ENCODE data around the gene KRTAP4-2. TPM values are rescaled to one million over a fixed set of nuclear protein-coding genes. Genes with fewer than 3 reads are reported as not detected.
"Not testable (repeated sequence)": the region's sequence is repeated elsewhere in the genome, so short reads cannot be mapped to it uniquely, and the experiment has no call there.

Gene KRTAP4-2
- total RNA-seq, 1 donor from 2014 or later, result not detected

GRCh38 chr17:41171886-41172285 is 6.1 kb downstream of the KRTAP4-2 start:
- intact Hi-C loops (cut with DNase I), result no loop called here
- TF ChIP-seq CTCF (IDR thresholded peaks at IDR 0.05), result no peak
- no peaks in the 10 kb centered on the region for H3K4me1 ChIP-seq
- H3K27me3 ChIP-seq (ENCODE audit: low read depth), result no peaks in the 10 kb centered on the region
- no peak overlapping the region for H3K27ac ChIP-seq
- H3K36me3 ChIP-seq, result no peaks in the 10 kb centered on the region
- ATAC-seq (no peak), DNase-seq (no peak)
- no peaks in the 10 kb centered on the region for H3K9me3 ChIP-seq
- no peak overlapping the region for H3K4me3 ChIP-seq

GRCh38 chr17:41168121-41168520 is 9.9 kb downstream of the KRTAP4-2 start, which contains the start of gene KRTAP4-3:
Gene KRTAP4-3, minus strand, starts transcription at chr17:41168221. Its CDS starts 49 bp downstream, at chr17:41168172.
- DNase-seq (no peak), ATAC-seq (no peak)
- H3K4me1 ChIP-seq, result no peaks in the 10 kb centered on the region
- TF ChIP-seq CTCF (IDR thresholded peaks at IDR 0.05), result no peak
- H3K36me3 ChIP-seq, result no peaks in the 10 kb centered on the region
- peaks cover 3% of the 10 kb centered on the region for H3K27me3 ChIP-seq (ENCODE audit: low read depth)
- no peak within 1 kb of the TSS for H3K27ac ChIP-seq
- no peak within 1 kb of the TSS for H3K4me3 ChIP-seq
- intact Hi-C loops (cut with DNase I), result no loop called here
- no peaks in the 10 kb centered on the region for H3K9me3 ChIP-seq

GRCh38 chr17:41167561-41167960 is 10.5 kb downstream of the KRTAP4-2 start:
- no peak for ATAC-seq
- no peak for TF ChIP-seq CTCF (IDR thresholded peaks at IDR 0.05)

GRCh38 chr17:41163828-41164227 is 14.2 kb downstream of the KRTAP4-2 start:
- ATAC-seq (no peak), DNase-seq (no peak)
- no peak overlapping the region for H3K4me3 ChIP-seq
- no peak for TF ChIP-seq CTCF (IDR thresholded peaks at IDR 0.05)
- no peaks in the 10 kb centered on the region for H3K4me1 ChIP-seq
- H3K9me3 ChIP-seq, result no peaks in the 10 kb centered on the region
- peaks cover 3% of the 10 kb centered on the region for H3K27me3 ChIP-seq (ENCODE audit: low read depth)
- no peaks in the 10 kb centered on the region for H3K36me3 ChIP-seq
- no peak overlapping the region for H3K27ac ChIP-seq
- intact Hi-C loops (cut with DNase I), result no loop called here

More at GRCh38 chr17:41167561-41167960, 10.5 kb downstream of the KRTAP4-2 start:
- intact Hi-C loops (cut with DNase I), result no loop called here
- DNase-seq, result no peak
- Histone ChIP-seq H3K27ac (no peak overlapping the region), H3K9me3 (no peaks in the 10 kb centered on the region), H3K4me3 (no peak overlapping the region), H3K36me3 (no peaks in the 10 kb centered on the region), H3K4me1 (no peaks in the 10 kb centered on the region), H3K27me3 (ENCODE audit: low read depth) (peaks cover 3% of the 10 kb centered on the region)

- TF ChIP-seq CTCF (IDR thresholded peaks at IDR 0.05), result no peak
- intact Hi-C loops (cut with DNase I), result no loop called here
- Histone ChIP-seq H3K27ac (no peak within 1 kb of the TSS), H3K4me3 (no peak within 1 kb of the TSS), H3K9me3 (no peaks in the 10 kb centered on the region), H3K4me1 (no peaks in the 10 kb centered on the region), H3K27me3 (ENCODE audit: low read depth) (peaks cover 11% of the 10 kb centered on the region), H3K36me3 (no peaks in the 10 kb centered on the region)
- ATAC-seq (no peak), DNase-seq (no peak)
These were observed 17.4 kb downstream of the KRTAP4-2 start, which contains the start of gene KRTAP4-4 for GRCh38 chr17:41160648-41161047. Gene KRTAP4-4, minus strand, starts transcription at chr17:41160748. Its CDS starts 57 bp downstream, at chr17:41160691.

- H3K4me1 ChIP-seq; H3K27ac ChIP-seq; H3K36me3 ChIP-seq; ATAC-seq; H3K9me3 ChIP-seq; DNase-seq; H3K4me3 ChIP-seq; intact Hi-C loops (cut with DNase I); H3K27me3 ChIP-seq (ENCODE audit: low read depth): not testable (repeated sequence)
These were observed 17.8 kb downstream of the KRTAP4-2 start for GRCh38 chr17:41160190-41160589.
